RCC 7860 (cell line): ENCODE results near the gene NOS1AP.

Experiments used
- DNase-seq: peaks from one replicate; pipeline ENCODE4 v3.0.0-alpha.2; 2015; ENCODE audit warnings: low spot score
- FAIRE-seq: peaks from 2 replicates; lab custom pipeline; 2012; peaks lifted over from hg19 to GRCh38; lab: Jason Lieb, UNC

Gene NOS1AP

GRCh38 chr1:162235241-162235800, 165.8 kb downstream of the NOS1AP start:
- DNase-seq (no peak), FAIRE-seq (no peak)

DNA sequence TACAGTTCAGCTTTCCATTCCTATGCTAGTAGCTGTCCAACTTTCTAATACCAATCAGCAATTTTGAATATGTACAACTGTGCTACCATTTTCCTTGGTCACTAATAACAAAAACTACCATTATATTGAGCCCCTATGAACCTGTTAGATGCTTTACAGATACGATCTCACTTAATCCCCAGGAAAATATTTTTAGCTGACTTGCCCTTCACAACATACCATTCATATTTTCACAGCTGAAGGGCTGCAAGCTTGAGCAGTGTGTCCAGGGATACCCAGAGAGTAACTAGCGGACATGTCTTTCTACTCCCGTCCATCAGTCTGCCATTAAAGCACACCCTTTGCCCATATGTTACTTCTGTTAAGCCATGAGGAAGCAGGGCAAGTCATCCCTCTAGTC, 166.7 kb downstream of the NOS1AP start:
- FAIRE-seq (no peak), DNase-seq (no peak)

GRCh38 chr1:162236618-162237017, 167.1 kb downstream of the NOS1AP start:
- FAIRE-seq (no peak), DNase-seq (no peak)

DNA sequence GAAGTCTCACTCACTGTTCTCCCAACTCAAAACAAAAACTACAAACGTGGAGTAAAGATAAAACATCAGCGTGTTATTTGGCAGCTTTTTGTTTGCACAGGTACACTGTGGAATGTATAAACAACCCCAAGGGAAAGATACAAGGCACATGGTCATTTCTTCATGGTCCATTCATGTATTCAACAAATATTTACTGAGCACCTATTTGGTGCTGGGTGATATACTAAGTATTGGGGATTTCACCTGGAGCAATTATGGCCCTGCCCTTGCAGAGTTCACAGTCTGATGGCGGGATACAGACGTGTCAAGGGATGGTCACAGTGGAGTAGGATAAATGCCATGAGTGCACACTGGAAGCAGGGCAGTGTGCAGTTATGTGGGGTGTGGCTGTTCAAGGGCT, 171.1 kb downstream of the NOS1AP start:
- no peak for FAIRE-seq
- no peak for DNase-seq

- DNase-seq (no peak), FAIRE-seq (no peak)
Measured at GRCh38 chr1:162242804-162243203, 173.3 kb downstream of the NOS1AP start.

DNA sequence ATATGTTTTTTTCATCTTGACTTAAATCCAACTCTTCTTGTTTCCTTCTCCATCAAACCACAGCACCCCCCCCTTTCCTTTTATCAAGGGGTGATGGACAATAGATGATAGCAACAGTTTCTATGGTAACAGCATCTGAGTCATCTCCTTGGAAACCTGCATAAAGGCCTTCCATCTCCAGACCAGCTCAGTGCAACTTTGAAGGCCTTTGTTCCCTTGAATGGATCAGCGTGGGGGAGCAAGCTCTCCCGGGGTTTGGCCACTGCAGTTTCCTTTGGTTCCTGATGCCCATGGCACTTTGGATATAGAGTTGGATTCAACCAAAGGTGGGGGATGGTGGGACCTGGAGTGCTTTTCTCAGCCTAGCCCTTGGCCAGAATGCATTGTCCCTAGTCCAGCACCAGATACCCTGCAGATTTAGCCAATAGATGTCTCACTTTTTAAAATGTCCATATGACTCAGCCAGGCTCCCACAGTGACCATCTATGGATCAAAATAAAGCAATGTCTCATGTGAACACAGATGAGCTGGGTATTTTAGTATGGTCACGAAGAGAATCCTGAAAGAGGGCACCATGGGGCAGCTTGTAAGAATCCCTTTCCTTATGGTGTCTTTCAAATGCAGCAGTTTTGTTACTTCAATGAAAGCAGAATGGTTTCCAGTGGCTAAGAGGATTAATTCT, 179.5 kb downstream of the NOS1AP start:
- FAIRE-seq, result no peak
- no peak for DNase-seq

GRCh38 chr1:162250004-162250730, 180.7 kb downstream of the NOS1AP start:
- no peak for FAIRE-seq
- DNase-seq, result no peak

DNA sequence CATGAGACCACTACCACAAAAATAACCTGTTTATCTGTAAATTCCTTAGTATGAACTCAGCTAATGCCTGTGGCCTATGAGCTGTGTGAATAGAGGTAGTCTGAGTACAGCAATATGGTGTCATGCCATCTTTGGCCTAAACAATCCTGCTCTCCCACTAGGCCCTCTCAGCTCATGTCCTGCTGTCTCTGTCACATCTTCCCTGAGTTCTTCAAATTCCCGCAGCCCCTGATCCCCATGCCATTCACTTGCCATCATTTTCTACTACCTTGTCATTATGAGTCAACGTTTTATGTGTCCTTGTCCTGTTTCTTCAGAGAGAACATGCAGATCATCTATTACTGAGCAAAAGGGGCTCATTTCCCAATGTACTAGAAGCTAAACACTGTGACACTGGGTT, 181.6 kb downstream of the NOS1AP start:
- DNase-seq (no peak), FAIRE-seq (no peak)

DNA sequence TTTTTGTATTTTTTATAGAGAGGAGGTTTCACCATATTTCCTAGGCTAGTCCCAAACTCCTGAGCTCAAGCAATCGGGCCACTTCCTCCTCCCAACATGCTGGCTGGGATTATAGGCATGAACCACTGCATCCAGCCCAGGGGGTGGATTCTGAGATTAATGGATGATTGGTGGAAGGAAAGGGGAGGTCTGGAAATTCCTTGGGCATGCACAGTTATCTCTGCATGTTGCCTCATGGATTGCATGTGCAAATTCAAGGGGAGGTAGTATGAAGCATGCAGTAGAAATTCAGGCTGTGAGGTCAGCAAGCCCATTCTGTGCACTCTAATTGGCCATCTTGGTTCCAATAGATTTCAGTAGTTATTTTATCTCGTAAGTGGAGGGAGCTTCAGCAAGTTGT, 182.7 kb downstream of the NOS1AP start:
- DNase-seq, result no peak
- FAIRE-seq, result no peak

DNA sequence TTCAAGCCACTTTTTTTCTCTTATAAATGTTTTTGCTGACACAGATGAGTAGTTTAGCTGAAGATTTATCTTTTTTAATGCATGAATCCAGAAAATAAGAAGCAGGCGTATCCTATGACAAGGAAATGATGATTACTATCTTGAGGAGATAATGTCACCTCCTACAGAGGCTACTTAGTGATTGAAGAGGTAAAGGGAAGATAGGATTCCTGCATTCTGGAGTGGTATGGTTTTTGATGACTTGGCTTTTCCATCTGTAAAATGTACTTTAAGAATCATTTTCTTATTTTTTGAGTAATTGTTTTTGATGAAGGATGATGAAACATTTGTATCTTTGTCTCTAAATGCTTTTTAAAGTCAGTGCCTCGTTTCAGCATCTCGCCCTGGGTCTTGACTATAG, 184.3 kb downstream of the NOS1AP start:
- no peak for DNase-seq
- no peak for FAIRE-seq

DNA sequence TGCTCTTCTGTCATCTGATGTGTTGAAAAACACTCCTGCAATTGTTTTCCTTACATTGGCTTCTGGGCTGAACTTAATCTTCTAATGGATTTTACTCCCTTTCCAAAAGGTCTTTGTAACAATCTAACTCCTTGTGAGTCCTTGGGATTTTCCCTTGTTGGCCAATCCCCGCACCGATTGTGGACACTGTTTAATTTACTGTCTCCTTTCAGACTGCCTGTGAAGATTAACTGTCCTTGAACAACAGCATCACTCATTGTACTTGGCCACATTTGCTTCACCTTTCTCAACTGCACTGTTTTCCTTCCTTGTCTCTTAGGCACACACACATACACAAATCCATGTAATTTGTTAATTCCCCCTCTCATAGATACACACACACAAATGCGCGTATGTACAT, 186.8 kb downstream of the NOS1AP start:
- FAIRE-seq (no peak), DNase-seq (no peak)

- FAIRE-seq (no peak), DNase-seq (no peak)
Measured at GRCh38 chr1:162258394-162258793, 188.9 kb downstream of the NOS1AP start.

- DNase-seq (no peak), FAIRE-seq (no peak)
Measured at GRCh38 chr1:162259894-162260455, 190.5 kb downstream of the NOS1AP start.

DNA sequence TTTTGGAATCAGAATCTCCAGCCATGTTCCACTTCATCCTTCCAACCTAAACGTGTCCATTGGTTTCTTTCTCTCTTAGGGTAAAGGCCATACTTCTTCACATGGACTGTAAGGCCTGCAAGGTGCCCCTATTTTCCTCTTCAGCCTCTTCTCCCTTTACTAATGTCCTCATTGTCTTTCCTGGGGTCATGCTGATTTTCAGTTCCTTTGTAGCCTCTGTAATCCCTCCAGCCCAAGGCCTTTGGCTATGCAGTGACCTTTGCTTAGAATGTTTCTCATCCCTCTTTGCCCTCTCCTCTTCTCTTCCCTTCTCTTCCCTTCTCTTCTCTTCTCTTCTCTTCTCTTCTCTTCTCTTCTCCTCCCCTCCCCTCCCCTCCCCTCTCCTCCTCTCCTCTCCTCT, 194.6 kb downstream of the NOS1AP start:
- FAIRE-seq, result no peak
- DNase-seq, result no peak

- DNase-seq (no peak), FAIRE-seq (no peak)
Measured at GRCh38 chr1:162265983-162266382, 196.5 kb downstream of the NOS1AP start.

- no peak for FAIRE-seq
Measured at GRCh38 chr1:162270016-162270770, 200.7 kb downstream of the NOS1AP start.

GRCh38 chr1:162271972-162272371, 202.5 kb downstream of the NOS1AP start:
- DNase-seq (no peak), FAIRE-seq (no peak)

More at GRCh38 chr1:162270016-162270770, 200.7 kb downstream of the NOS1AP start:
- DNase-seq, result no peak

- FAIRE-seq (no peak), DNase-seq (no peak)
Measured at GRCh38 chr1:162272419-162272818, 202.9 kb downstream of the NOS1AP start.

DNA sequence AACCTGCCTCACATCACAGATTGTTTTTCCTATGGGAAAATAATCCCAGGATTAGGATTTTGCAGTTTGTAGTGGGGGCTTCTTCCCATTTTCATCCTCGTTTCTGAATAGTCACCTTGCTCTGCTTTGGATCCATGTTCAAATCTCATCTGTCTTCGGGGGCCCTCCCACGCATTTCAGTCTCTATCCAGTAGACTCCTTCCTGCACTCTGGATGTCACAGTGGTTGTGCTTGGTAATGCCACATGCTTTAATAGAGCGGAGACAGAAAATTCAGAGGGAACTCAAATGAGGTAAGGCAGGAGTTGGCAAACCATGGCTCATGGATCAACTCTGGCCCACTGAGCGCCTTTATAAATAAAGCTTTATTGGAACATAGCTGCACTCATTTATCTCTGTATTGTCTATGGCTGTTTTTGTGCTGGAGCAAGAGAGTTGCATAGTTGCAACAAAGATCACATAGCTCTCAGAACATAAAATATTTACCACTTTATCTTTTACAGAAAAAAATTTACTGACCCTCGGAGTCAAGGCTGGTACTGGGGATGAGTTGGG, 206.2 kb downstream of the NOS1AP start:
- FAIRE-seq, result no peak
- DNase-seq, result no peak

DNA sequence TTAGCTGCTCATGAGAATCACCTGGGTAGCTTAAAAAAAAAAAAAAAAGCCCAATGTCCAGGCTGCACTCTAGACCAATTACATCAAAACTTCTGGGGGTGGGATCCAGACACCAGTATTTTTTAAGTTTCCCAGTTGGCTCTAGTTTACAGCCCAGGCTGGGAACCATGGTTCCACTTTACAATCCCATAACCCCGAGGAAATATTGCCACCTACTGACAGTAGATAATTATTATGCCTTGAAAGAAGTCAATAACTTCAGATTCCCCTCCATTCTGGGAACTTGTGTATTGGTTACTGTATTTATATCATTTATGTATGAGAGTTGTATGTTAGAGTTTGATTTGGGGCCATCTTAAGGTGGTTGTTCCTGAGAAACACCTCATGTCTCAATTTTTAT, 207.0 kb downstream of the NOS1AP start:
- DNase-seq, result no peak
- no peak for FAIRE-seq

- FAIRE-seq (no peak), DNase-seq (no peak)
Measured at GRCh38 chr1:162279136-162279498, 209.6 kb downstream of the NOS1AP start.
